Neural progenitor cell (in vitro differentiated cells): Measurements from ENCODE around the gene OR5K4.

Experiments used
- EZH2 ChIP-seq: fragments of 200-600 bp; sonication (generic); IDR thresholded peaks from 2 replicates; pipeline ENCODE4 v1.6.1; 2017; ENCODE audit warnings: antibody characterized with exemption, mild to moderate bottlenecking, moderate library complexity
- TF ChIP-seq, protein P1 (sequence below): fragments of 200-600 bp; sonication (generic); IDR thresholded peaks from 2 replicates; pipeline ENCODE4 v1.5.1; 2017; ENCODE audit warnings: antibody characterized with exemption, mild to moderate bottlenecking

DNA sequence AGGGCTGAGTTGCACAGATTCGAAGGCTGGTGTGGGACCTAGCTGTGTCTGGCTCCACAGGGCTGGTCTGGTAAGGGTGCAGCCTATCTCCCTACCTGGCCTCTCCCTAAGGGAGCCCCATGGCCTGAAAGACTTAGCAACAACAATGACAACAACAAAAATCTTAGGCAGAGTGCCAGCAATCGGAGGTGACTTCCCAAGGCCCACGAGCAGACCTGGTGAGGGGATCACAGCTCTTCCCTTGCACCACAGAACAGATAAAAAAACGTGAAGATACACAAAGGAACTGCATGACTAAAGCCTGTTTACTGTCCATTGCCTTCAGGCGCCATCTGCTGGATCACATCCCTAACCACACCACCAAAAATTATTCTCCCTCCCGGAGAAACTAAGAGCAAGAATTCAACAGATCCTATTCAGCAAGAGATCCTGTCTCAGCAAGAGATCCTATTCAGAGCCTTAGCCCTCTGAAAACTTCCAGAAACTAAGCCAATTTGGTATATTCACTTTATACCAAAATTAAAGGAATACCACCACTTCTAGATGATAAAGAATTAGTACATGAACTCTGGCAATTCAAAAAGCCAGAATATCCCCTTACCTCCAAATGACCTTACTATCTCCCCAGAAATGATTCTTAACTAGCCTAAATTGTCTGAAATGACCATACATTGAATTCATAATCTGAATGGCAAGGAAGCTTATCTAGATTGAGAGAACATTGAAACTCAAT lies 24.1 kb upstream of the OR5K4 start:
- no peak for TF ChIP-seq EZH2
- TF ChIP-seq, protein P1, sequence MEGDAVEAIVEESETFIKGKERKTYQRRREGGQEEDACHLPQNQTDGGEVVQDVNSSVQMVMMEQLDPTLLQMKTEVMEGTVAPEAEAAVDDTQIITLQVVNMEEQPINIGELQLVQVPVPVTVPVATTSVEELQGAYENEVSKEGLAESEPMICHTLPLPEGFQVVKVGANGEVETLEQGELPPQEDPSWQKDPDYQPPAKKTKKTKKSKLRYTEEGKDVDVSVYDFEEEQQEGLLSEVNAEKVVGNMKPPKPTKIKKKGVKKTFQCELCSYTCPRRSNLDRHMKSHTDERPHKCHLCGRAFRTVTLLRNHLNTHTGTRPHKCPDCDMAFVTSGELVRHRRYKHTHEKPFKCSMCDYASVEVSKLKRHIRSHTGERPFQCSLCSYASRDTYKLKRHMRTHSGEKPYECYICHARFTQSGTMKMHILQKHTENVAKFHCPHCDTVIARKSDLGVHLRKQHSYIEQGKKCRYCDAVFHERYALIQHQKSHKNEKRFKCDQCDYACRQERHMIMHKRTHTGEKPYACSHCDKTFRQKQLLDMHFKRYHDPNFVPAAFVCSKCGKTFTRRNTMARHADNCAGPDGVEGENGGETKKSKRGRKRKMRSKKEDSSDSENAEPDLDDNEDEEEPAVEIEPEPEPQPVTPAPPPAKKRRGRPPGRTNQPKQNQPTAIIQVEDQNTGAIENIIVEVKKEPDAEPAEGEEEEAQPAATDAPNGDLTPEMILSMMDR: peak; percentile 77
